Stimulated activated CD4-positive, alpha-beta T cell treated with anti-CD3 and anti-CD28 coated beads, Interleukin-4, amount 100 ng/mL, for 24 hours (primary cell): Measurements from ENCODE around the gene NHEJ1.

Experiments
- DNase-seq: peaks from one replicate; pipeline ENCODE4 v3.0.0-alpha.2; 2020

Gene NHEJ1

DNA sequence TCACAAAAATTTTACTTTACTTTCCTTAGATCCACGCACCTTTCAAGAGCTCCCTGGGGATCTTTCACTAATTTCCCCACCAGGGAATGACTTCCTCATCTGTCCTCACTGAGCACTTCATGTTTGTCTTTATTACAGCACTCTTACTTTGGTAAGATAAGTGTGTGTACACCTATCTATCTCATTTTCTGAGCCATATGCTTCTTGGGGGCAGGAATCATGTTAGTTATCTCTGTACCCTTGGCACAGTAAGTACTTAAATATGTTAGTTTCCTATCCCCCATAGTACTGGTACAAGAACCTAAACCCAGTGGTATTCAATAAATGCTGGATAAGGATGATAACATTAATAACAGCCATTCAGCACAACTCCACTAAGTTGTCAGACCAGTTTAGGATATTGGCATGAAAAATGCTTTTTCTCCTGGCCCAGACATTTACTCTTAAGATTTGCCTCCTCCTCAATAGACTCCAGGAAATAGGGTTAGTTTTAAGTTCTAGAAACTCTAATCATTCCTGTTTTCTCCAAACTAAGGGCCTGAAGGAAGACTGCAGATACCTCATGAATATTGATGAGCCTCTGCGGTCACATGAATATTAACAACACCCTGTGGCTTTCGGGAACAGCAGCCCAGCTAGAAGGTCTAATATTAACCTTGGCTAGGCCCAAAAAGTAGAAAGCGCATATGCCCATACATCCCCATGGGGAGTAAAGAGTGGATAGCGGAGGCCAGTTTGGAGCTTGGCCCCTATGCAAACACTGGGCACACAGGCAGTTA, 38.2 kb downstream of the NHEJ1 start:
- no peak for DNase-seq

DNA sequence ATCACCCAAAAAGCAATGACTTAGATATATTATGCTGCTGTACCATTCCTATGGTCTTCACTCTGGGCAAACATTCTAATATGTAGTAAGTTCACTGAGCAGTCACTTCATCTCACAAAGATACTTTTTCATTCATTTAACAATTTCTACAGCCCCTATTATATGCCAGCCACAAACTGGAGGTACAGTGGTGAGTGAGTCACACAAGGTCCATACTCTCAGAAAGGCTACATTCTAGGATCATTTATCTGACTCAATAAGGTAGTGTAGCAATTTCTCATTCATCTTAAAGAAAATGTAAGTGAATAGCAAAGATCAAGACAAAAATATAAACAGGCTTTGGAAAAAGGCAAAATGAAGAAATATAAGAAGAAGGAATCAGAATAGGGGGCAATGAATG, 40.5 kb downstream of the NHEJ1 start:
- no peak for DNase-seq

DNA sequence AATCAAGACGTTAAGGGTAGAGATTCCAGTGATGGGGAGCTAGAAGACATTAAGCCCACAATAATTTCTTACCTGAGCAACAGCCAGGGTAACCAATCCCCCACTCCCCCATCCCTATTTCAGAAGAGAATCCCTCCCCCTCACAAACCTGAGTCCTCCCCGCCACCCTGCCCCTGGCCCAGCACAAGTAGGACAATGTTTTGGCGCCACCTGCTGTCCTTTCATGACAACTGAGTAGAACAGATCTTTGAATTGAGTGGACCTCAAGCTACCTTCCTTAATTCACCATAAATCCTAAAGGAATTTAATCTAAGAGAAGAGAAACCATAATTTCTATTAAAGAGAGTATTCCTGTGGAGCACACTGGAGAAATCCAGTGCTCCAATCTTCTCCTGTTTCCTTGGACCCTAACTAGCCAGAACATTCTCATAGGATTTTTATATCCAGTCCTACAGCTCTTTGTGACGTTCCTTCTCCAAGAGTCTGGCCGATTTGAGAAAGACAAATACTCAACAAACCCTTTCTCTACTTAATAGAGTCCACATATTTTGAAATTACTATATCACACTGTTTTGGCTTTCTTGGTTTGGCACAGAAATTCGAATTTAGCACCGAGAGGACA, 41.1 kb downstream of the NHEJ1 start:
- DNase-seq: peak; percentile 68

DNA sequence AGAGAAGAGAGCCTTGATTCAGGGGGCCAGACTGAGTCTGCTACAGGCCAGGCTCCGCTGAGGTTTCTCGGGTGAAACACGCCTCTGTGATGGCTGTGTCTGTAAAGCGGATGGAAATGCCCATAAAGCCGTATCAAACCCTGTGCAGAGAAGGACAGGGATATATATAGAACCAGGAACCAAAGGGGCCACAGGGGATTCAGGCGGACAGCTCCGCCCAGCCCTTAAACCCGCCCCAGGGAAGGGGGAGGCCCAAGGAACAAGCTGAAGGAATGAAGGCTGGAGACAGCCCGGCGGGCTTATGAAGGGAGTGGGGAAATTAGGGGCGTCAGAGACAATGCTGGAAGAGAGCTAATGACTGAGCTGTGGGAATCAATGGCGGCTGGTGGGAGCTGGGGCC, 42.1 kb downstream of the NHEJ1 start:
- no peak for DNase-seq

DNA sequence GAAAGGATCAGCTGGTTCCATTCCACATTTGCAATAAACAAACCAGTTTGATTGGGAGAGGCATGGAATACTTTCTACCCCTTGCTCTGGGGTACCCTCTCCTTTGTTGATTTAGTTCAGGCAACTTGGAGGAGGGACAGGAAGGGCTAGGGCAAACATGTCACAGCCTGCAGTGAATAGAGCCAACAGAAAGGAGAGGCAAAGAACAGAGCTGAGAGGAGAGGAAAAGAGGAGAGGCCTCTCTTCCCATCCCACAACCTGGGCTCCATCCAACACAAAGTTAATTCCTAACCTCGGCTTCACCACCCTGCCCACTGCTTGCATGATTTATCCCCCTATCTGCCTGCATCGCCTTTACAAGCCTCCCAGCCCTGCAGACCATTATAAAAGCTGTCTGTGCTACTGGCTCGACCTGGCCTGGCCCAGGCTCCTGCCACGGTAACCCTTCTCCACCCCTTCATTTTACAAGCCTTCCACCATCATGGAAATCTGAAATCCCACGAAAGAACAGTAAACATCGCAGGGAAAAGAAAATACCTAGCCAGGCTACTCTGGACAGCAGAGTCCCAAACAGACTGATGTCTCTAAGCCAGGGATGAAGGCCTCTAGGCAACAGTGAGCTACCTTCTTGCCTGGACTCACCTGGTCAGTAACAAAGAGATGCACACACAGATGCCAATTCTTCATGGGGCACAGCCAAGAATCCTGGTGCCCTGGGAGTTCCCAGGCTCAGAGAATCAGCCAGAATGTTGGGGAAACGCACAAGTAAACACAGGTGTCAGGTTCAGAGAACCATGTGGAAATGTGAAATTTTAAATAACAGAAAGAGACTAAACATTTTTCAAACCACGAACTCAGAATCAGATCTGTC, 43.6 kb downstream of the NHEJ1 start:
- DNase-seq: no peak

DNA sequence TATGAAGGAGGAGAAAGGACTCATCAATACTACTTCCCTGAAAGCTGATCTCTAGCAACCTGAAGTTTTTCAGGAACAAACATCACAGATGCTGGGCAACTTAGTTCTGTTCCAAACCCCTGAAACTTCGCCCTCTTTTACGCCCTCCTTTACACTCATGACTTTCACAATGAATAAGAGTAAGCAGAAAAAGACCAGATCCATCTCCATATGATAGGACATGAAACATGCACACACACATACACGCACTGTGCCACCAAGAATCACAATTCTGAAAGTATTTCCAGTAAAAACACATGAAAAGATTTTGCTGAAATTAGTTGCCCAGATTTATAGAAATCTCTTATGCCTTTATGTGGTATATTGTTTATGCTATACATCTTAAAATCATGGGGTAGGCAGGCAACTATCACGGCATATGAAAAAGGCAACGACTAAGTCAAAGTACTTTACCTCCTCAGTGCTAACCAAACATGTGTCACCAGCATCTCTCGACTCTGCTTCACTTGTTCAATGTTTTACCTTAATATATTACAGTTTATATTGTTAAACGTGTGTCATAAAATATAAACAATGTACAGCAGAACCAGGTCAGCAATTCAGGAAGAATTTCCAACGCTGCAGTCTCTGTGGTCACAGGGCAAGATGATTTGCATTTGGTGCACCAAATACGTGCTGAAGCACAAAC, 47.8 kb downstream of the NHEJ1 start:
- no peak for DNase-seq

DNA sequence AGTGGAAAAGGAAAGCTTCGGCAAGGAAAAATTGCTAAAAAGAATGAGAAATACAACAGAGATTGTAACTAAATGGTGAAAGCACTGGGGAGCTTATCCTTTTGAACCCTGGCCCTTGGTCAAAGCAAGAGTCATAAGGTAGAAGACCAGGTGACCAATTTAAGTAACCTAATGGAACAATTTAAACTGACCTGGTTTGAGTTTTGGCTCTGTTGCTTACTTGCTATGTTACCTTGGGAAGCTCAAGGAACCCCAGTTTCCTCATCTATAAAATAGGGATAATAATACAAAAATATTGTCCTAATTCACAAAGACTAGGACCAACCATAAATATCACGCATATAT, 48.6 kb downstream of the NHEJ1 start:
- DNase-seq: no peak

DNA sequence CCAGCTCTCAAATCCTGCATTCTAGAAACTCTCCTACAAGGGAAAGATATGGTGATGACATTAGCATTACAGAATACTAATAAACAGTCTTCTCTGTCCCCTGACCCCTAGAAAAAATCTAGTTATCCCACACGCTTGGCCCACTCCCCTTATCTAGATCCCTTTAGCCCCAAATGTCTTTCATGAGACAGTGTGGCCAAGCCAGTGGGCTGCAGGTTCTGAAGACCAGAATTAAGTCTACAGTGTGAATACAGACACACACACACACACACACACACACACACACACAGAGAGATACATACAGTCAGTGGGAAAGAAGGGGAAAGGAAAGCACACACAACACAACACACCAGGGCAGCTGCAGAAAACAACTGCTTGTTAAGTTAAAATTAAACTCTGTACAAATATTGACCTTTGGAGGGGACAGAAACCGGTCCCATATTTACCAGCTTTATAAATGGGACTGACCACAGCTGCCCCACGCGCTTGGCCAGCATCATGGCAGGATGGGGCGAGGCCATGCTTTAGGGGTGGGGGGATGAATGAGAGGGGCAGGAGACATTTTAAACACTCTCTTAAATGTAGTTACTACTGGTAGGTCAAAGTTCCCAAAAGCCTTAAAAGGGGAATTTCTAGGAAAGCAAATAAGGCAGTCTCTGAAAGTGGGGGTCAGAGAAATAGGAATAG, 49.1 kb downstream of the NHEJ1 start:
- DNase-seq: no peak

DNA sequence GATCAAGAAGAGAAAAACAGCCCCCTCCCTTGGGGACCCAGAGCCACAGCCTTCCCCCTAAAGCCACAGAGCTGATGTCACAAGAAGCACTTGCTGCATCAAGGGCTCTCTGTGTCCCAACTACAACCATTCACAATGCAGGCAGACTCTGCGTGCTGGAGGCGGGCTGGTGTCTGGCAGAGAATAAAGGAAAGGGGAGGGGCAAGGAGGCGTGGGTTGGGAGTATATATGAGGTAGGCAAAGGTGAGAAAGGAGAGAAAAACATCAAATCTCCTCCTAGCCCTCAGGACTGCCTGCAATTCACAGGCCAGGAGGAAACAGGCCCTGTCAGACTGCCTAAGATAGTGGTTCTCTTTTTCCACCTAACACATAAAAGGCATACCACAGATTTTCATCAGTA, 51.1 kb downstream of the NHEJ1 start:
- peak; percentile 56 for DNase-seq

DNA sequence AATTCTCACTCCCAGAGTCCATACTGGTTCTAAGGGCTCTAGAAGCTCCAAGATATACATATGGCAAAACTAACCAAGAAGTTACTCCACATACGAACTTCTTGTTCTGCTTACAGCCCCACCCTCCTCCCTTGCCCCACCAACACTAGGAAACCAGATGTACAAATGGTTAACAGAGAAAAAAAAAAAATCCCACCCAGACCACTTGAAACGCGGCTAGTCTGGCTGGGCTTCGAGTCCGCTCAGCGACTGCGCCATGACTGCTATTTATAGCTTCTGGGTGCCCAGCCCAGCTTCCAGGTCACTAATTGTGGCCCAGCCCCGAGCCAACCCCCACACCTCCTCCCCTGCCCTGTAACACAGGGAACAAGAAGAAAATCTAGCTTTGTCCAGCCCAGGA, 52.9 kb downstream of the NHEJ1 start:
- no peak for DNase-seq

DNA sequence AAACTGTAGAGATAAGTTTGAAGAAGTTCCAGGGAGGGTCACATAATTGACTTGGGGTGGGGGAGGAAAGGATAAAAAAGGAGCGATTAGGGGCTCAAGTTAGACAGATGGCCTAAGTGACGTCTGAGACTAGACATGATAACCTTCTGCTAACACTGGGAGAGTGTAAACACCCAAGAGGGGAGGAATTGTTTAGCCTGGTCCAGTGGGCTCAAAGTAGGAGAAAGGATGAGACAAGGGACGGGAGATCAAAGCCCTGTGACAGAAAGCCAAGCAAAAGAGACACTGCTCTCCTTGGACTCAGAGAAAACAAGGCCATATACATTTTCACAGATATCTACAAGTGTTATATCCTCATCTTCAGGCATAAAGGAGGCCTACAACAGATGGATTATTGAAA, 54.4 kb downstream of the NHEJ1 start:
- no peak for DNase-seq

DNA sequence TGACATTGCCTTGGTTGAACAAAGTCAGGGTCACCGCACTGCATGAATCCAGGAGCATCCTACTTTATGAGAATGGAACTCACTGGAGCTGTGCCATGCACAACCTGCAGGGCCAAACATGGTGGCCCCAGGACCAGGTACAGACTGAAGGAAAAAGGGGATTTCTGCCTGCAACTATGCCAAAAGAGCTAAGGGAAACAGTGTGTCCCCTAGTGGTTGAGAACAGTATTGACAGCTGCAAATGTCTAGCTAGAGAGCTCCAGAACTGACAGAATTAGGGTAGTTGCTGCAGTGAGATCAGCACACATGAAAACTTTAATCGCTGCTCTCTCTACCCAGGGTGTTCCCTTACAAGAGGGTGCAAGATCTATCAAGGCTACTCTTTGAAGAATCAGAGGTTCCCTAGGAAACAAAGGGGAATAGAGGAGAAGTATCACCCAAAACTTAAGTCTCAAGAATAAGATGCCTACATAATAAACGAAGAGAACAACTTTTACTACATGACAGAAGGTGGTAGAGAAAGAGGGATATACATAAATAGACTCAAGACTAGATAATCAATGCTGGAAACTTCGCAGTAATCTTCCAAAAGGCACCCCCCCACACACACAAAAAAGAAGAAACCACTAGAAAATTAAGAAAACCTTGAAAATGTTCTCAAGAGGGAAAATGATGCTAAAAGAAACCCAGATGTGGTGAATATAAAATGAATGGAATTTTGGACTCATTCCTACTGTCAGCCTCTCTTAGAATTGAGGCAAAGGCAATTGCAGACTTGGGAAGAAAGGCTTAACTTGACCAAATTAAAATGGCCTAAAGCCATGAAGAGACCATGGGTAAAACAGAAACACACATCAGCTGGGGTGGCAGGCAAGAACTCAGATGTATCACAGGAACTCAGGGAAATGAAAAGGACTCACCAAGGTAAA, 56.2 kb downstream of the NHEJ1 start:
- DNase-seq: peak; percentile 7

DNA sequence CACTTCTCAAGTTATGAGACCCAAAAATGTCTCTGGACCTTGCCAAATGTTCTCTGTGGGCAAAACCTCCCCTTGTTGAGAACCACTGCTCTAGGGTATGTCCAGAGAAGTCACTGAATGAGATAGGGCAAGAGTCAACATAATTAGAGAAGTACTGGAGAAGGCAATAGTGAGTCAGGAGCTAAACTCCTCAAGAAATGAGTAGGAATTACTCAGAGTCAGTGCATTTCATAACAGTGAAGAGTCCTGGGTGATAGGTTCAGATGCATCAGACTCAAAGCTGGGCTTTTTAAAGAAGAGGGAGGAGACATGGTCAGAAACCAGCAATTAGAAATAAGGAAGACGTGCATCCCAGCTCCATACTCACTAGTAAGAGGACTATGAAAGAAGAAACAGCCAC, 61.3 kb downstream of the NHEJ1 start:
- DNase-seq: no peak

DNA sequence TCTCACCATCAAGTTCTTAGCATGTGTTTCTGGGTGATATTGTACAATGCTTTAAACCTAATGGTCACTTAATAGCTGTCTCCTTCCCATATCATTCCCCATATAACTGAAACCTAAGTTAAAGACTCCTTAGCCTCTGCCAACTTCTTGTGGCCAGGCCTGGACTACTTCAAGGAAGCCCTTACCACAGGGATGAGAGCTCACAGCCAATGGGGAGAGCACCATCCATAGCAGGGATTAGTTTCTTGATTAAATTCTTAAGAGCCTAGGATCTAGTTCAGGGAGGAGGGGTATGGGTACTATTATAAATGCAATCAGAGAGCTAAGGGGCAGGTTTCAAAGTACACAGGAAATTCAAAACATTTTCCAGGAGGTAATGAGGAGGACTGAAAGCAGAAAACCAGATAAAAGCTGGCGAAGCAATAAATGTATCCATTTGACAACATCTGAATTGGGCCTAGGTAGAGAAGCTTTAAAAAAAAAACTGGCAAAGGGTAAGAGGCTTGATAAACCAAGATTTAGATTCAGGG, 65.1 kb downstream of the NHEJ1 start:
- DNase-seq: no peak

DNA sequence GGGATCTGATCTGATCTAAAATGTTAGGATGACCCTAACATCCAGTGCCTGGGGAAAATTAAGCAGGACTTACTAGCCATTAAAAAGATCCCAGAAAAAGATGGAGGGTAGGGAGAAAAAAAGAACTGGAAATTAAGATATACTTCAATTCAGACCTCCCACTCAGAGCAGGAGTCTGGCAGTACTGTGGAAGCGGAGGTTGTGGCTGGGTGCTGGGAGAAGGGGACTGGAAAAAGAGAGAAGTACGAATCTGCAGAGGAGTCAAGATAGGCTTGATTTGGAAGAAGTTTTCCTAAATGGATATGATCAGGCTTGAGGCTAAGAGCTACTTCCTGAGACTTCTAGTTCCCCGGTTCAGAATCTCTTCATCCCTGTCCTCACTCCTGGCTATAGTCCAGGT, 66.4 kb downstream of the NHEJ1 start:
- DNase-seq: no peak

DNA sequence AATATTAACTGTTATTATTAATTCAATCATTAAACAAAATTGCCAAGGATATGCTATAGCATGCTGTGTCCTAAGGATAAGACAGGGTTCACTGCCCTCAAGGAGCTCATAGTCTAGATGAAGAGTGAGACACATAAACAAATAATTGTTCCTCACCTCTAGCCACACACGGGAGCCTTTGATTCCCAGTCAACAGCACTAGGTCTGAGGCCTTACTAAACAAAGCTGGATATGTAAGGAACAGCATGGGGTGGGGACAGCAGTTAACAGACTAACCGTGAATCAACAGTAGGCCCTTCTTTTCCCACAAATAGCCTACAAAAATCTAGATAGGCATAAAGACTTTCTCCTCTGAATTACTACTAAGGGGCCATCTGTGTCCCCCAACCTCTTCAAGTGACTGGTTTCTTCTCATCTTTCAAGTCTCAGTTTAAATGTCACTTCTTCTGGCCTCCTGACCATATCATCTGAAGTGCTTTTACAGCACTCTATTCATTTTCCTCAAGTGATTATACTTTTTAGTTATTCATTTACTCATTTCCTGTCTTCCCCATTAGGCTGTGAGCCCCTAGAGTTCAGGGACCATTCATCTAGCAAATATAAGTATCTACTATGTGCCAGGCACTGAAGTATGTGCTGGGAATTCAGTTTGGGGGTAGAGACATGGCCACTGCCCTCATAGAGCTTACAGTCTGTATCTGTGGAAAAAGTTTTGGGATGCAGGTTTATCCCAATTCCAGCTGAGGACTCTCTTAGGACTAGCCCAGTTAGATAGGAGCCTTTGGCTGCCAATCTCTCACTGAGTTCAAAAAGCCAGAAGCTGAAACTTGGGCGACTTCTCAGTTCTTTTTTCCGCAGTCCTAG, 69.9 kb downstream of the NHEJ1 start:
- DNase-seq: no peak

DNA sequence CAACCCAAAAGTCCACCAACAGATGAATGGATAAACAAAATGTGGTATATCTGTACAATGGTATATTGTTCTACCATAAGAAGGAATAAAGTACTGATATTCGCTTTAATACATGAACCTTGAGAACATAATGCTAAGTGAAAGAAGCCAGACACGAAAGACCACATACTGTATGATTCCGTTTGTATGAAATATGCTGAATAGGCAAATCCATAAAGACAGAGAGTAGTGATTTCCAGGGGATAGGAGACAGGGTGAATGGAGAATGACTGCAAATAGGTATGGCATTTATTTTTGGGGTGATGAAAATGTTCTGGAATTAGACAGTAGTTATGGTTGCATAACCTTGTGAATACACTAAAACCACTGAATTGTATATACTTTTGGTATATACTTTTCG, 71.3 kb downstream of the NHEJ1 start:
- DNase-seq: no peak

DNA sequence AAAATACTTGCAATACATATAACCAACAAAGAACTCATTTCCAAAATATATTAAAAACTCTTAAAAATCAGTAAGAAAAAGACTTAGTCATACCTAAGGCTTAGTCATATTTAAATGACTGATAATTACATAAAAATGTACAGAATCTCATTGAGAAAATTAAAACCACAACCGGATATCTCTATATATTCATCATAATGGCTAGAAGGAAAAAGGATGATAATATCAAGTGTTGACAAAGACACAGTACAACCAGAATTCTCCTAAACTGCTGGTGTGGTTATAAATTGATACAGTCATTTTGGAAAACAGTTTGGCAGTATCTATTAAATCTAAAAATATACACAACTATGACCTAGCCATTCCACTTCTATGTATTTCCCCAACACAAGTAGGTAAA, 72.8 kb downstream of the NHEJ1 start:
- DNase-seq: no peak

DNA sequence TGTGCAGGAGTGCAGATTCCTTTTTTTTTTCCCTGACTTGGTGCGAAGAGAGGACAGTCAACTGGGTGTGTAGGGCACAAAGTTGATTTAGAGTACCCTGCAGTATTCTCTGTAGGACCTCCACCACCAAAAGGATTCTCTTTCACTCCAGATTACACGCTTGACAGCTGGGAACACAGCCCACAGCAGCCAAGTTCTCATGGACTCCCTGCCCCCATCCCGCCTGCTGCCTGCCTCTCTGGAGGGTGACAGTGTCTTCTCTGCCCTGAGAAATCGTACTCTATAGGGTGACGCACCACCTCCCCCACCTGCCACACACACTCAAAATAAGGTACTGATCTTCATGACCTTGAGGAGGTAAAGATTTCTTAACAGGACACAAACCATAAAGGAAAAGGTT, 73.3 kb downstream of the NHEJ1 start:
- DNase-seq: no peak

DNA sequence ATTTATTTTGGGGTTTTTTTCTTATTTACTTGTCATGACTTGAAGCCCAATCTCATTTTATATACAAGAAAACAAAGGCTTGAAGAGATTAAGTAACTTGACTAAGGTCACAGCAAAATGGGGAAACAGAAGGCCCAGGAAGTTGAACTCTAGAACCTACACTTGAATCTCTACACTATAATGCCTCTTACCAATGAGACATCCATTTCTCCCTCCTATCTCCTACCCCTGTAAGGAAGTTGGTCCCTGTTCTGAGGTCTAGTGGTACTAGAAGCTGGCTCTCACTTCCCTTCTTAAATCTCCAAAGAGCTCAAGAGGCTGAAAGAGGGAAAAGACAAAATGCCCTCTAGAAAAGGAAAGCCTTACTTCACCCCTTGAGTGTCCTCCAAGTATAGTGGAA, 74.4 kb downstream of the NHEJ1 start:
- DNase-seq: no peak
